ENCODE measurements around the gene CUX1. TPM values are rescaled to one million over a fixed set of nuclear protein-coding genes. Genes with fewer than 3 reads are reported as not detected.
"Not testable (repeated sequence)": the region's sequence is repeated elsewhere in the genome, so short reads cannot be mapped to it uniquely, and the experiment has no call there.

CUX1 gene
- total RNA-seq, 1 experiment from 2014 or later = 53.5 TPM

- H2BK15ac ChIP-seq (ENCODE audit: low read depth, low read length) = no peak overlapping the region
- H3K36me3 Mint-ChIP-seq (ENCODE audit: insufficient read depth in 1 of 3, low read depth in 3 of 3) = peaks cover 17 to 25% (median 21%) of the 10 kb centered on the region in 3 experiments
- WGBS (ENCODE audit: extremely low coverage, insufficient read length, low lambda C conversion rate) = no CpG with 5 or more reads among the region's 4 CpGs
- H3K4me2 ChIP-seq (ENCODE audit: insufficient read depth, insufficient read length, low read length) = no peak overlapping the region
- no peak overlapping the region for H4K91ac ChIP-seq (ENCODE audit: insufficient read length, low read depth, low read length)
- H3K4me1 Mint-ChIP-seq = peaks cover 36 to 41% of the 10 kb centered on the region in 2 experiments
- H3K23ac ChIP-seq (ENCODE audit: insufficient read length, low read depth, low read length) = no peak overlapping the region
- no peaks in the 10 kb centered on the region for H3K9me3 ChIP-seq (ENCODE audit: control insufficient read depth, low read depth, low read length)
- H2BK5ac ChIP-seq (ENCODE audit: insufficient read length, low read length) = no peak overlapping the region
- H2AFZ ChIP-seq (ENCODE audit: low read length) = no peak overlapping the region
- H3K23me2 ChIP-seq (ENCODE audit: insufficient read length, low read depth, low read length, poor library complexity, severe bottlenecking) = no peaks in the 10 kb centered on the region
- no peak overlapping the region for H3K4ac ChIP-seq (ENCODE audit: low read depth, low read length)
- no peak overlapping the region for H2BK120ac ChIP-seq (ENCODE audit: low read depth, low read length, poor library complexity, severe bottlenecking)
- no peak overlapping the region for H2BK12ac ChIP-seq (ENCODE audit: insufficient read length, low read depth, low read length)
- no peaks in the 10 kb centered on the region for H3K27me3 Mint-ChIP-seq (ENCODE audit: low read depth)
- no peak overlapping the region for H3K18ac ChIP-seq (ENCODE audit: insufficient read length, low read depth, low read length)
- H3K9ac ChIP-seq (ENCODE audit: extremely low read depth, insufficient read length, low read length) = no peak overlapping the region
- H3K79me2 ChIP-seq (ENCODE audit: insufficient read depth, low read length) = peaks cover 22% of the 10 kb centered on the region
- H4K8ac ChIP-seq (replicated peaks; ENCODE audit: insufficient read length, low read depth, low read length) = no peak overlapping the region
- H2AK5ac ChIP-seq (ENCODE audit: insufficient read length, low read length) = no peak overlapping the region
- no peak overlapping the region for H3T11ph ChIP-seq (ENCODE audit: low read length)
- no peak overlapping the region for H3K27ac ChIP-seq (ENCODE audit: insufficient read length, low read depth, low read length)
- H3K14ac ChIP-seq (ENCODE audit: insufficient read depth, low read length) = no peak overlapping the region
- no peak for DNase-seq
- H3K4me1 ChIP-seq (ENCODE audit: insufficient read depth, low read length) = peaks cover 3% of the 10 kb centered on the region; the same call in 1 of the 2 replicates
- TF ChIP-seq CTCF (conservative IDR thresholded peaks at IDR 0.05) = no peak
- no peaks in the 10 kb centered on the region for H3K79me1 ChIP-seq (ENCODE audit: insufficient read depth, low read depth, low read length, poor library complexity, severe bottlenecking)
- H3K56ac ChIP-seq (ENCODE audit: insufficient read length, low read depth, low read length) = no peak overlapping the region
- H2BK20ac ChIP-seq (ENCODE audit: low read depth, low read length, poor library complexity, severe bottlenecking) = no peak overlapping the region
- no peaks in the 10 kb centered on the region for H3K27me3 ChIP-seq (ENCODE audit: insufficient read depth, low read length)
- H3K9me3 Mint-ChIP-seq = peaks cover 0 to 8% of the 10 kb centered on the region in 2 experiments; a peak in 4 of 5 replicates
- H4K20me1 ChIP-seq (ENCODE audit: control insufficient read depth, insufficient read depth, insufficient read length) = no peaks in the 10 kb centered on the region
- no peak overlapping the region for H3K4me3 Mint-ChIP-seq
- no peak overlapping the region for H4K5ac ChIP-seq (ENCODE audit: insufficient read length, low read depth, low read length)
- H3K27ac Mint-ChIP-seq = no peak overlapping the region
Measured at GRCh38 chr7:101929256-101929655, 111.8 kb downstream of the CUX1 start.

GRCh38 chr7:101929911-101930310, 112.5 kb downstream of the CUX1 start:
- H3K4me1 Mint-ChIP-seq = peaks cover 42 to 46% of the 10 kb centered on the region in 2 experiments
- no CpG with 5 or more reads among the region's 6 CpGs for WGBS (ENCODE audit: extremely low coverage, insufficient read length, low lambda C conversion rate)
- H3K79me2 ChIP-seq (ENCODE audit: insufficient read depth, low read length) = peaks cover 19% of the 10 kb centered on the region

More at GRCh38 chr7:101929911-101930310, 112.5 kb downstream of the CUX1 start:
- not testable (repeated sequence) for H3K14ac ChIP-seq (ENCODE audit: insufficient read depth, low read length); H3K27ac ChIP-seq (ENCODE audit: insufficient read length, low read depth, low read length); H3K9ac ChIP-seq (ENCODE audit: extremely low read depth, insufficient read length, low read length); H2BK12ac ChIP-seq (ENCODE audit: insufficient read length, low read depth, low read length); DNase-seq; H3K4ac ChIP-seq (ENCODE audit: low read depth, low read length); H3K23ac ChIP-seq (ENCODE audit: insufficient read length, low read depth, low read length); H2BK15ac ChIP-seq (ENCODE audit: low read depth, low read length); H3T11ph ChIP-seq (ENCODE audit: low read length); H3K56ac ChIP-seq (ENCODE audit: insufficient read length, low read depth, low read length); H2AK5ac ChIP-seq (ENCODE audit: insufficient read length, low read length); H3K79me1 ChIP-seq (ENCODE audit: insufficient read depth, low read depth, low read length, poor library complexity, severe bottlenecking); H3K9me3 Mint-ChIP-seq; H4K20me1 ChIP-seq (ENCODE audit: control insufficient read depth, insufficient read depth, insufficient read length); H3K4me1 ChIP-seq (ENCODE audit: insufficient read depth, low read length); H3K27ac Mint-ChIP-seq; H3K4me3 Mint-ChIP-seq; H2BK120ac ChIP-seq (ENCODE audit: low read depth, low read length, poor library complexity, severe bottlenecking); H4K5ac ChIP-seq (ENCODE audit: insufficient read length, low read depth, low read length); H2AFZ ChIP-seq (ENCODE audit: low read length); H2BK20ac ChIP-seq (ENCODE audit: low read depth, low read length, poor library complexity, severe bottlenecking); H3K27me3 Mint-ChIP-seq (ENCODE audit: low read depth); H2BK5ac ChIP-seq (ENCODE audit: insufficient read length, low read length); H4K91ac ChIP-seq (ENCODE audit: insufficient read length, low read depth, low read length); H4K8ac ChIP-seq (replicated peaks; ENCODE audit: insufficient read length, low read depth, low read length); H3K18ac ChIP-seq (ENCODE audit: insufficient read length, low read depth, low read length); H3K4me2 ChIP-seq (ENCODE audit: insufficient read depth, insufficient read length, low read length); H3K27me3 ChIP-seq (ENCODE audit: insufficient read depth, low read length); H3K9me3 ChIP-seq (ENCODE audit: control insufficient read depth, low read depth, low read length); H3K23me2 ChIP-seq (ENCODE audit: insufficient read length, low read depth, low read length, poor library complexity, severe bottlenecking)
- H3K36me3 Mint-ChIP-seq (ENCODE audit: insufficient read depth in 1 of 3, low read depth in 3 of 3) = peaks cover 17 to 25% (median 21%) of the 10 kb centered on the region in 3 experiments

All from H9 (cell line).